Hematopoietic multipotent progenitor cell treated with erythropoietin and hydrocortisone succinate and interleukin-3 and kit ligand, for 4 days (in vitro differentiated cells): ENCODE results near the gene MTRF1L.
A peak's percentile ranks its signal among the peaks of the same experiment; 100 is the strongest.

Source experiments
- DNase-seq: peaks from one replicate; pipeline ENCODE4 v3.0.0-alpha.2; 2015

Gene MTRF1L, protein sequence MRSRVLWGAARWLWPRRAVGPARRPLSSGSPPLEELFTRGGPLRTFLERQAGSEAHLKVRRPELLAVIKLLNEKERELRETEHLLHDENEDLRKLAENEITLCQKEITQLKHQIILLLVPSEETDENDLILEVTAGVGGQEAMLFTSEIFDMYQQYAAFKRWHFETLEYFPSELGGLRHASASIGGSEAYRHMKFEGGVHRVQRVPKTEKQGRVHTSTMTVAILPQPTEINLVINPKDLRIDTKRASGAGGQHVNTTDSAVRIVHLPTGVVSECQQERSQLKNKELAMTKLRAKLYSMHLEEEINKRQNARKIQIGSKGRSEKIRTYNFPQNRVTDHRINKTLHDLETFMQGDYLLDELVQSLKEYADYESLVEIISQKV

DNA sequence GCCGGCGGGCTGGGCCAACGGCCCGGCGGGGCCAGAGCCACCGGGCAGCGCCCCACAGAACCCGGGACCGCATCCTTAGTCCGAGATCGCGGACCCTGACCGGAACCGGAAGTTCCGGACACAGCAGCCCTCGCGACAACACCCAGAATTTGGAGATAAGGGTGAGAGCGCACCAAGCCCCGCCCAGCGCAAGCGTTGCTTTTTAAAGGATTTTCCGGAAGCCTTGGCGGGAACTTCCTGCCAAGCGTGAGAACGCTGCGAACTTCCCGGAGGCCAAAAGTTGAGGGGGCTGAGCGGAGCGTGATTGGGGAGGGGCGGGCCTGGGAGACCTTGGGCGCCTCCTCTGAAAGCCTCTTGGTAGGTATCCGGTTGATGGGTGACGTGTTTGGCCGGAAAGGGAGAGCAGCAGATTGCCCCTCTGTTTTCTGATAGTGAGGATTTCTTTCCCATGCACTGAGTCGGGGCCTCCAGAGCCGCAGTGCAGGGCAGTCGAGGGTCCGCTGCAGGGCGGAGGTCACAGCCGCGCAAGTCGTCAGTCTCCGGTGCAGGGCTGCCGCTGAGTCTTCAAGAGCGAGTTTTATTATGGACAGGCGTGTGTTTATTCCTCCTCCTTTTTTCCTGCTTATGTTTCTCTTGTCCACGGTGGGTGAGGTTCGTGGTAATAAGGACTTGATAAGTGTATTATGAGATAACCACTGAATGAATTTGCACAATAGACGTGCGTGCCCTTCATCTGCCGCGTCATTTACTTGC is at the start of gene MTRF1L:
Gene MTRF1L (minus strand): TSS at position 97 of the 753 bp plus-strand sequence. CDS start 24 bp downstream, at position 73.
- peak; percentile 99 for DNase-seq

DNA sequence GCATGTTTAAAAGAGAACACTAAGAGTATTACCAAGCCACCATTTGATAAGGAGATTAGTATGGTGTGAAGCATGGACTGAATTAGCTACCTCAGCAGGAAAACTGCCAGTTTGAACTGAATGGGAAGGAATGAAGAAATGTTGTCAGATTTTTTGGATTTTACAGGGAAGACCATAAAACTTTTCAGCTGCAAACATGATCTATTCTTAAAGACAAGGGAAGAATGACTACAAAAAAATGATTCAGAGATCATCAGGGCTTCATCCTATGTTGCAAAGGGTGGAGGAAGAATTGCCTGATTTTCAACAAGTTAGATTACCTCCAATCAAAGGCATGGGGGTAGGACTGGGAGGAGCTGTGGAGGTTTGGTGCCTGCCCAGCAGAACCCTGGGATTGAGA is 49.3 kb upstream of the MTRF1L start:
- DNase-seq: no peak

DNA sequence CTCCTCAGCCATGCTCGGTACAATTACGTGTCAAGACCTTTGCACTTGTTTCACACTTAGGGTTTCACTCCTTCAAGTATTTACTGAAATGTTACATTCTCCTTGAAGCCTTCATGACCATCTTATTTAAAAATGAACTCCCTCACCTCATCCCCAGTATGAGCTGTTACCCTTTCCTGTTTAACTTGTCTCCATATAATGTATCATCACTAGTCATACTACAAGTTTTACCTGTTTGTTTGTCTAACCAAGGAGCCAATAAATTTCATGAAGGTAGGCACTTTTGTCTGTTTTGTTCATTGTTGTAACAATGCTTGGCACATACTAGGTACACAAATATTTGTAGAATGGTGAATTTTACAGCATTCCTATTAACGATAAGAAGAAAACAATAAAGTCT is 46.1 kb upstream of the MTRF1L start:
- no peak for DNase-seq

DNA sequence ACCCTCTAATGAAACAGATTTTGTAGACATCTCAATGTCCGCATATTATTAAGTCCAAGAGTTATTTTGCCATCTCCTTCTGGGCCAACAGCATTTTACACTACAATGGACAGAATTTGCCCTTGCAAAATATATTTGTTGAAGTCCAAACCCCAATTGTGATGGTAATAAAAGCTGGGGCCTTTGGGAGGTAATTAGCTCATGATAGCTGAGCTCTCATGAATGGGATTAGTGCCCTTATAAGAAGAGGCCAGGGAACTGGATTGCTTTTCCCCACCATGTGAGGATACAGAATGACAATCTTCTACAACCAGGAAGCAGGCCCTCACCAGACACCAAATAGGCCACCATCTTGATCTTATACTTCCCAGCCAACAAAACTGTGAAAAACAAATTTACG is 44.9 kb upstream of the MTRF1L start:
- no peak for DNase-seq

- no peak for DNase-seq
Observed at GRCh38 chr6:153045271-153045670, 42.8 kb upstream of the MTRF1L start.

DNA sequence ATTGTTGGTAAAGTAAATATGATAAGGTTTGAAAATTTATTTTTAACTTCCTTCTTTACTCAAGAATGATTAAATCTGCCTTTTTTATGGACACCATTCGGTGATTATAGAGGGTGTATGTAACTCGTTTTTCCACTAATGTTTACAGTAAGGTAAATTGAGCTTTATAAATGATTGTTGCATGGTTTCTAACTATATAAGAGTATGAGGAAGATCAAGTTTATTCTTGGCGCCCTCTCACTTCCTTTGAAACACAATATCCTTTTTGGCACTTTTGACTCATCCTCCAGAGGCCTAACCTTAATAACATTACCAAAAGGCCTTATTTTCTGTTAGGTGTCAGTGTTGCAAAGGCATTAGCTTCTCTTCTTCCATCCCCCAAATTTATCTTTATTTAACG is 41.8 kb upstream of the MTRF1L start:
- DNase-seq: no peak

DNA sequence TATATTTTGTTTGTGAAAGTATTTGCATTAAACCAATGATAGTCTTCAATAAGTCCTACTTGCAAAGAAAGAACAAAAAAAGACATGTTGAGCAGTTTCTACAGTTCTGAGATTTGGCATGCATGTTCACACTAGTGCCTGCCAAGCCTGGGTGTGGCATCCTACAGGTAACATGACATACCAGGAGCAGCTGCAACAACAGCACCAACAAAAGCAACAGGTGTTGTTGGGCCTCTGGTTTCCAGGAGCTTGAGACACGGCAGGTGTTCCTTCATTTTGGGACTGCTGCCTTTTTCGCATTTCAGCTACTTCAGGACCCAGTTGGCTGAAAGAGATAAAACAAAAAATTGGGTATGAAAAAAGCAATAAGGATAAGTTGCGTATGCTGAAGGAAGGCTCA is 41.2 kb upstream of the MTRF1L start:
- no peak for DNase-seq

DNA sequence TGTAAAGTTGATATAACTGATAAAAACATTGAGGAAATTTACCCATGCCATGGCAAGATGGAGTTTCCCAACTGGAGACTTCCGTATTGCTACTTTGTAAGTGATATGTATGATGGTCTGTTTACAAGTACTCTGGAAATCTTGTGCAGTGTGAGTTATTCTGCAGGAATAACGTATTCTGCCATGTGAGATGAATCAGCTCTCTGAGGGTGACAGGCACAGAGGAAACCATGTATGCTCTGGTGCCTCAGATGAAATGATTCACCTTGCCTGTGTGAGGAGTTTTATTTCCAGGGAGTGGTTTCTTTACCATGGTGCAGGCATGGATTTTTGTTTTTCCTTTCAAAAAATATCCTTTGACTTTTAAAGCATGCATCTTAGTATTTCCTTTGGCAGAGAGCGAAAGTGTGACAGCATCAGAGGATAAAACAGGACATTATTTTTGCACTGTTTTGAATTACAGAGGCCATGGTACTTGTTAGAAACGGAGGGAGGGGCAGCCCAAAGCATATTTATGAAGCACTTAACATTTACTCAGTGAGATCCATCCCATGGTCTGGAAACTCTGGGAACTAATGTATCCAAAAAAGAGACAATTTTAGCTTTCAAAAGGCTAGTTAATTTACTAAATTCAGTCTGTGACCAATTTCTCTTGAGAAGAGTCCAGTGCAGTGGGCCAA is 36.0 kb upstream of the MTRF1L start:
- no peak for DNase-seq

DNA sequence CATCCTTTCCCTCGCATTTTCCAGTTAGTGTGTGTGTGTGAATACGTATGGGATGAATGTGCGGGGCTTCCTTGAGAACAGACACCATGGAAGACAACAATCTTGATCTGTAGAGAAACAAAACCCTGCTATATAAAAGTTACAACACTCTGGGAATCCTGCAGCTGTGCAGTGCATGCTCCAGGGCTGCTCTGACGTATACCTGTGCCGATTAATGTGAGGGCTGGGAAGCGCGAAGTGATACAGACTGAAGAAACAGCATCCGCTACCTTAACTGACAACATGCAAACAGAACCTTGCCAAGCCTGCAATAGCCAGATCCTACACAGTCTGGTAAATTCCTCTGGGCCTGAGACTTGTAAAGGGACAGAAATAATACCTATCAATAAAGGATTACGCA is 31.6 kb upstream of the MTRF1L start:
- DNase-seq: no peak

DNA sequence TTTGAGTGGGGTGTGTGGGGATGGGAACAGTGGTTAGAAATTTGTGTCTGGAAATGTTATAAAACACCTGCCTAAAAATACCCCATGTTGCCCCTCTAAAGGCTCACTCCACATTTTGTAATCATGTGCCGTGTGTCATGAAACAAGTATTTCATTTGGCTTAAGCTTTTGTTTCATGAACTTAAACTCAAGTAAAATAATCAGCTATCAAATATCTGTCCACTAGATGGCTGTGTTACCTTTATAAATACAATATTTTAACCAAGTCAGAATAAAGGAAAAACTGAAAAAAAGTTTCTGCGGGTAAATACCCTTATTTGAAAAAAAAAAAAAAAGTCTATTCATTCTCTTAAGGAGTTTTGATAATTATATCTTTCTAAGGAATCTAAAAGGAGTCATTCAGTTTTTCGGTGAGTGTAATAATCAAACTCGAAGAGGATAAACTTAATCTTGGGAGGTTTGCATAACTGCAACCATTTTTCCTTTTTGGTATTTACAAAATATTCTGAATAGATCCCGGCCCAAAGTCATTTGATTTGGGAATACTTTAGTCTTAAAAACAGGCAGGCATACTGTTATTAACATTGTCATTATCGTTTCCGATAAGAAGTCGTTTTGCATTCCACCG is 29.9 kb upstream of the MTRF1L start:
- DNase-seq: peak; percentile 75

DNA sequence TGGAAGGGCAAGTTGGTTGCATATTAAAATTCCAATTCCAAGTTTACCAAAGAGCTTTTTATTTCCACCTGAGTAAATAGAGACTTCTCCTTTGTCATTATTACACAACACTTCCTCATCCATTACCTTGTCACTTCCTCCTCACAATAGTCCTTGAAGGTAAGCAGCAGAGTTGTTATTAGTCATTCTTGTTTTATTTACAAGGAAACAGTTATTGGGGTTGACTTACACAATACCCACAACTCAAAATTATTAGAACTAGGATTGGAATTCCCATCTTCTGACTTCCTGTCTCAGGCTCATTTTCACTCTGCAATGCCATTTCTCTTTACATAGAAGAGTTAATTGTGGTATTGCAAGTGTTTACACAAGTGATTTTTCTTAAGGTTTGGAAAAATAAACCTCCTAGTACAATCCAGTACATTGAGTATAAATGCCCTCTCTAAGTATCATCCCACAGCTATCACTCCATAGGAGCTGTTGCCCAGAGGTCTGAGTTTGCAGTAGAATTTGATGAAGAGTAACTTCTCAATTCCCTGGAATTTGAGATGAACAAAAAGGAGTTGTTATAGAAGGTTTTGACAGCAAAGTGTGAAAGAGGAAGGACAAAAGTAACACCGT is 28.9 kb upstream of the MTRF1L start:
- DNase-seq: no peak

DNA sequence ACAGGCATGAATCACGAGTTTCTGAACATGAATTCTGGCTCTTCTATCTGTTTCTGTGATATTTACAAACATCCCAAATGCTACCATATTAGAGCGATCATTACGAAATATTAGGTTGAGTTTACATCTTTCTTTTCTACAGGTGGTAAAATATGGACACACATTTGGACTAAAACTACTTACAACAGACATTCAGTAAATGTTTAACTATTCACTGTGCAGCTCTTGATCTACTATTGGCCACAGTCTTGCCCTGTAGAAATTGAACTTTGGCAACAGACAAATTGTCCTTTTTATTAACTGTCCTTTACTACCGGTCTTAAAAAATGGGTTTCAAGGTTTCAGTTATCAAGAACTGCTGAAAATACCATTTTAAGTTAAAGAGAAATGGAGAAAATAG is 26.5 kb upstream of the MTRF1L start:
- DNase-seq: no peak

- no peak for DNase-seq
Observed at GRCh38 chr6:153028286-153028685, 25.8 kb upstream of the MTRF1L start.

- DNase-seq: no peak
Observed at GRCh38 chr6:153027480-153027879, 25.0 kb upstream of the MTRF1L start.

DNA sequence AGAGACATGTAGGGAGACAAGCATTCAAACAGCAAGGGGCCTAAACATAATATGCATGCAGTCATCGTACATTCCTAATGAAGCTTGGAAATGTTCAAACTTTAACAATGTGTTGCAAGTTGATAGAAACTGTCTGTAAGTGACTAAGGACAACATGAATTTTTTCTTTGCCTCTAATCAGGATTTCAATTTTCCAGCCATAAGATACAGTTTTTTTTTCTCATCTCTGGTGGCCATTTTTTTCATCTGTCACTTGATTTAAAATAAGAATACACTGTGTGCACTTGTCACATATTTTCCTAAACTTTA is 22.2 kb upstream of the MTRF1L start:
- DNase-seq: no peak

DNA sequence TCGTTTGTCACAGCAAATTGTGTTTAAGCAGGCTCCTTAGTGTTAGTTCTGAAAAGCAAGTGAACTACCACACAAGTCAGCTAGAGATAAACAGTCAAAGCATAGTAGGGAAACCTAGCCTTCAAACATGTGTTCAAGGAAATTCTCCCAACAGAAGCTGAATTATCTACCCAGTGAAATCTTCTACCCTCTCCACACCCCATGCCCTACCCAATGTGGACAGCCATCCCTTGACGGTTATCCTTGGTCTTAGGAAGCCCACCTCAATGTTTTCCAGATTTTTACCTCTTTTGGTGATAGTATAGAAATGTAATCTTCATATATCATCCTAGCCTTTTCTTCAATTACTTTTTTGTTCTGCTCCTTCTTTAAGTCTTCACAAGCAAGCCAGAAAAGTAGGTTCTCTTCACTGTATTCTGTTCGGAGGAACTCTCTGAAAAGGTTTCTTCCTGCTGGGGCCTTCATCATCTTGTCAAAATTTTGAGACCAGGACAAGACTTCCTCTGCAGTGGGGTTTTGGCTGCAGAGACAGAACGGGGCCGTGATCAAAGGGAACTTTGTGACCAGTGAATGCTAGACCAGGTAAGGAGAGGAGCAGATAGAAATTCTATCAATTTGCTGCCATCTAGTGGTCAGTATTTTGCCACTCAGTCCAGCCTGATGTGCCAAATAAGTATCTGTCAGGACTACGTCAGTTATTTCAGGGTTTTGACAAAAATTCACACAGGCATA is 21.6 kb upstream of the MTRF1L start:
- peak; percentile 85 for DNase-seq

GRCh38 chr6:153018355-153018754 is 15.8 kb upstream of the MTRF1L start:
- no peak for DNase-seq

GRCh38 chr6:153016846-153017245 is 14.3 kb upstream of the MTRF1L start:
- DNase-seq: no peak

DNA sequence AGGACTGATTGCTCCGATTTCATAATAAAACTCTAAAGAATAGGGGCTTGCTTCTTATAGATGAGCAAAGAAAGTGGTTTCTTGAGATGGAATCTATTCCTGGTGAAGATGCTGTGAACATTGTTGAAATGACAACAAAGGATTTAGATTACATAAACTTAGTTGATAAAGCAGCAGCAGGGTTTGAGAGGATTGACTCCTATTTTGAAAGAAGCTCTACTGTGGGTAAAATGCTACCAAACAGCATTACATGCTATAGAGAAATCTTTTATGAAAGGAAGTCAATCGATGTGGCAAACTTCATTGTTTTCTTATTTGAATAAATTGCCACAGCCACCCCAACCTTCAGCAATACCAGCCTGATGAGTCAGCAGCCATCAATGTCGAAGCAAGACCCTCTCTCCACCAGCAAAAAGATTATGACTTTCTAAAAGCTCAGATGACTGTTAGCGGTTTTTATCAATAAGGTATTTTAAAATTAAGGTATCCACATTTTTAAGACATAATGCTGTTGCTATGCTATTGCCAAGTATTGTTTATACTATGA is 12.7 kb upstream of the MTRF1L start:
- DNase-seq: peak; percentile 28

DNA sequence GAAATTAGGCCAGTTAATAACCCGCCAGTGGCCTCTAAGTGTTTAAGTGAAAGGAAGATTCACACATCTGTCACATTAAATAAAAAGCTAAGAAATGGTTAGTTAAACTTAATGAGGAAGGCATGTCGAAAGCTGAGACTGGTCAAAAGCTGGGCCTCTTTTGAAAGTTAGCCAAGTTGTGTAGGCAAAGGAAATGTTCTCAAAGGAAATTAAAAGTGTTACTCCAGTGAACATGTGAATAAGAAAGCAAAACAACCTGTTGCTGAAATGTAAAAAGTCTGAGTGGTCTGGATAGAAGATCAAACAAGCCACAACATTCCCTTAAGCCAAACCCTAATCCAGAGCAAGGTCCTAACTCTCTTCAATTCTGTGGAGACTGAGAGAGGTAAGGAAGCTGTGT is 10.9 kb upstream of the MTRF1L start:
- DNase-seq: peak; percentile 20

GRCh38 chr6:153012856-153013255 is 10.3 kb upstream of the MTRF1L start:
- no peak for DNase-seq

- no peak for DNase-seq
Observed at GRCh38 chr6:153003366-153003690, 819 bp upstream of the MTRF1L start.
